ENCODE measurements around the gene TNFSF13.

Gene TNFSF13

DNA sequence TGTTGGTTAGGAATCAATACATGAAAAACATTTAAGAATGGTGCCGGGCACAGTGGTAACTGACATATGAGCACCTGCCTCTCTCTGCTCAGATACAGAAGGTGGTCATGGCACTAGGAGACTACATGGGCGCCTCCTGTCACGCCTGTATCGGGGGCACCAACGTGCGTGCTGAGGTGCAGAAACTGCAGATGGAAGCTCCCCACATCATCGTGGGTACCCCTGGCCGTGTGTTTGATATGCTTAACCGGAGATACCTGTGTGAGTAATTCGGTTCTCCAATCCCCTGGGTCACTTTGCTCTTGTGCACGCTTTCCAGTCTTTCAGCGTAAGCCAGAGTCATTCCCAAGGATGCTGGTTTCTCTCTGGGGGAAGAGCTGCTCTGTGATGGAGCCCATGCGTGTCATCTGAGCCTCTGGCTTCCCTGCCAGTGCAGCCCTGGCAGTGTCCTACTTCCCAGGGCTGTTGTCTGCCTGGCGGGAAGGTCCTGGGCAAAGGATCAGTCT, 17.9 kb downstream of the TNFSF13 start:
- DNase-seq, result no peak

- no peak for DNase-seq
Measured at GRCh38 chr17:7577327-7578199, 19.0 kb downstream of the TNFSF13 start.

GRCh38 chr17:7579001-7579833, 20.7 kb downstream of the TNFSF13 start, which contains the start of gene CD68:
Gene CD68 (plus strand): TSS chr17:7579638. CDS start chr17:7579678, 40 bp downstream.
- peak; percentile 83 for DNase-seq

- DNase-seq, result peak; percentile 41
Measured at GRCh38 chr17:7579834-7580603, 21.5 kb downstream of the TNFSF13 start.

GRCh38 chr17:7580604-7581575, 22.3 kb downstream of the TNFSF13 start:
- no peak for DNase-seq

GRCh38 chr17:7582396-7583252, 24.1 kb downstream of the TNFSF13 start:
- DNase-seq, result no peak

GRCh38 chr17:7583253-7584109, 24.9 kb downstream of the TNFSF13 start, which contains the start of gene MPDU1:
Gene MPDU1 (plus strand): TSS chr17:7583852. CDS start chr17:7583863, 11 bp downstream.
- peak; percentile 96 for DNase-seq

DNA sequence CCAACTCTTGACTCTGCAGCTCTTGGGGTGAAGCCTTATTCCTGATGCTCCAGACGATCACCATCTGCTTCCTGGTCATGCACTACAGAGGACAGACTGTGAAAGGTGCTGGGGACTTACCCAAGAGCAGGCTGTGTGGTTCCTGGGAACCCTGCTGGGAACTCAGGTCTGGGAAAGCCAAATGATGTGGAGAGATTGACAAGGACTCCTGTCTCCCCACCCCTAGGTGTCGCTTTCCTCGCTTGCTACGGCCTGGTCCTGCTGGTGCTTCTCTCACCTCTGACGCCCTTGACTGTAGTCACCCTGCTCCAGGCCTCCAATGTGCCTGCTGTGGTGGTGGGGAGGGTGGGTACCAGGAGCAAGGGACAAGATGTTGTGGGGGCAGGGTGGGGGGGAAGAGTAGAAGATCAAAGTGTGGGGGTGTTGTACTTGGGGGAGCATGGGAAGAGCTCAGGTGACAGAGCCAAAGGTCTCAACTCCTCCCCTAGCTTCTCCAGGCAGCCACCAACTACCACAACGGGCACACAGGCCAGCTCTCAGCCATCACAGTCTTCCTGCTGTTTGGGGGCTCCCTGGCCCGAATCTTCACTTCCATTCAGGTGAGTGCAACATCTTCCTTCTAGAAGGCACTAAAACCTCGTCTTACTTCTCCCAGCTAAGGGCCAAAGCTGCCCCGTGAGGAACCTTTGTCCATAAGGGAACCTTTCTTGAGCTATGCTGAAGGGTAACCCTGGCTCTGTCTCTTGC, 28.3 kb downstream of the TNFSF13 start:
- no peak for DNase-seq

DNA sequence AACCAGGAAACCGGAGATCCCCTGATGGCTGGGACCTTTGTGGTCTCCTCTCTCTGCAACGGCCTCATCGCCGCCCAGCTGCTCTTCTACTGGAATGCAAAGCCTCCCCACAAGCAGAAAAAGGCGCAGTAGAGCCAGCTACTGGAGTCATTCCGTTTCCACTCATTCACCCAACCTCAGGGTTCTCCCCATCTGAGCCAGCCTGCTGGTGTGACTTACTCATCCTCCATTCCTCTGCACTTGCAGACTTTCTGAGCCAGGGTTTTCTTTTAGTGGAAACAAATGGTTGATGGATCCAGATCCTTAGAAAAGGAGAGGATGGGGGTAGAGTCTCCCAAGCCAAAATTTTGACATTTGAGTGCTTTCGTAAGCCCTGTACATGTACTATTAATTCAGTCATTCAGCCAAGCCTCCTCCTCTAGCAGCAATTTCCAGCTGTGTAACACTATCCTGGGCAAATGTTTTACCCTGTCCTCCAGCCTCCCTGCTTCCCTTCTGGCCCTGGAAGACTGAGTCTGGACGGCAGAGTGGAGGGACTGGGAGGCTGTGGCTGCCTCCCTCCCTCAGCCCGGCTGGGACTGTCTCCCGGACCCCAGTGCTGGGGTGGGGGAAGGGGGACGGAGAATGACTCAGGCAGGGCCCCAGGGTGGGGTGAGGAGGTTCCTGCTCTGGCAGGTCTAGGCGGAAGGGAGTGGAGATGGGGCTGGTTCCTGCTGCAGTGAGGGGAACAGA, 29.0 kb downstream of the TNFSF13 start:
- DNase-seq, result no peak

DNA sequence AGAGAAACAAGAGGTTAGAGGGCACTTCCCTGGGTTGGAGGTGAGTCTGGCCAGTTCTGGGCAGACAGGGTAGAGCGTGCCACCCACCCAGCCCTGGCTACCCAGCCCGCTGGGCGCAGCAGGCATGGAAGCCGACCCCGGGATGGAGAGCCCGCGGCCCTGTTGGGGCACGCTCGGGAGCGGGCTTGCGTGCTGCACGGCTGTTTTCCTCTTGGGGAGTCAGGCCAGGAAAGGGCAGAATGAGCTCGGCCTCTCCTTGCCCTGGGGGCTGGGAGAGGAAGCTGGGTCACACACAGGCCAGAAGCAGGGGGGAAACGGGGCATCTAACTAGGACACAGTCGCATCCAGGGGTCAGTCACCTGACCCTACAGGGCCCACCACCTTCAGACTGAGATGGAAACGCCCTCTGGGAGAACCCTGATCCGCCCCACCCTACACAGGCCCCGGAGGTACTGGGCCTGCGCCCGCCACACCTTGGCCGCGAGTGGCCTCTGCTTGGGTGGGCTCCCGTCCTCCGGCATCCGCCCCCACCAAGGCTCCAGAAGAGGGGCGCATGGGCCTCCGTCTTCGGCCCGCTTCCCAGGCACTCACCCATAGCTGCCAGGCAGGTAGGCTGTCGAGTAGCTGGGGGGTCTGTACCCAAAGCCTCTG, 30.1 kb downstream of the TNFSF13 start:
- no peak for DNase-seq

- DNase-seq, result peak; percentile 71
Measured at GRCh38 chr17:7589204-7589868, 30.8 kb downstream of the TNFSF13 start.

GRCh38 chr17:7589891-7590691, 31.5 kb downstream of the TNFSF13 start, which contains the start of gene SOX15:
Gene SOX15 (minus strand): TSS chr17:7590094. CDS start chr17:7589676, 418 bp downstream.
- no peak for DNase-seq

GRCh38 chr17:7590743-7591142, 32.2 kb downstream of the TNFSF13 start:
- DNase-seq, result no peak

GRCh38 chr17:7591596-7591995, 33.0 kb downstream of the TNFSF13 start:
- DNase-seq, result no peak

DNA sequence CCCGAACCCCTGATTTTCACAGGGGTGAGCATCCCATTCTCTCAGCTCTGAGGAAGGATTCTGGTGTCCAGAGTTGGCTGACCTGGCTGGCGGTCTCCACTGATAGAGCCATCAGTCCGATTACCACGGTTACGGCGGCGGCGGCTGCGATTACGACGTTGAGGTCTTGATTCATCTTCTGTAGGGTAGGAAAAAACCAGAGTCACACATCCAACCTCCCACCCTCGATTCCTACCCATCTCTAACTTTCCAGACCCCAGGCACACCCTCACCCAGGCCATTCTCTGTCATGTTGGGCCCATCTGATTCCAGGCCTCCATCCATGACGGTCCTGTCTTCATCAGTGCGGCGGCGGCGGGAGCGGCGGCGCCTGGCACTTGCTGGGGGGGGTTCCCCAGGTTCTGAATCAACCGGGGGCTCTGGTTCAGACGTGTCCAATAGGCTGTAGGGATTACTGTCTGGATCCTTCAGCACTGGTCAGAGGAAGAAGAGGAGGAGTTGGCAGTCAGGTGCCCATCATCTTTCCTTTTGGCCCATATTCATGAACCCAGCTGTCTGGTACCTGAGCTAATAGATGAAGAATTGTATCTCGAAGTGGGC, 34.0 kb downstream of the TNFSF13 start:
- no peak for DNase-seq
